ENCODE data around the gene GABARAPL1. TPM values are rescaled to one million over a fixed set of nuclear protein-coding genes. Genes with fewer than 3 reads are reported as not detected.

Gene GABARAPL1
- total RNA-seq, 1 experiment from 2014 or later, result 54.8 TPM

GRCh38 chr12:10242539-10242938 lies 29.9 kb downstream of the GABARAPL1 start:
- Mint-ChIP-seq H3K27me3 (ENCODE audit: unreplicated experiment) (no peaks in the 10 kb centered on the region), H3K36me3 (ENCODE audit: insufficient read depth, unreplicated experiment) (no peaks in the 10 kb centered on the region), H3K9me3 (ENCODE audit: low read depth, unreplicated experiment) (no peaks in the 10 kb centered on the region), H3K27ac (ENCODE audit: unreplicated experiment) (no peak overlapping the region), H3K4me1 (ENCODE audit: low read depth, unreplicated experiment) (no peaks in the 10 kb centered on the region), H3K4me3 (ENCODE audit: low read depth, unreplicated experiment) (no peak overlapping the region)
- intact Hi-C loops (cut with micrococcal nuclease; ENCODE audit: unreplicated experiment), result no loop called here
- TF ChIP-seq, protein P1, sequence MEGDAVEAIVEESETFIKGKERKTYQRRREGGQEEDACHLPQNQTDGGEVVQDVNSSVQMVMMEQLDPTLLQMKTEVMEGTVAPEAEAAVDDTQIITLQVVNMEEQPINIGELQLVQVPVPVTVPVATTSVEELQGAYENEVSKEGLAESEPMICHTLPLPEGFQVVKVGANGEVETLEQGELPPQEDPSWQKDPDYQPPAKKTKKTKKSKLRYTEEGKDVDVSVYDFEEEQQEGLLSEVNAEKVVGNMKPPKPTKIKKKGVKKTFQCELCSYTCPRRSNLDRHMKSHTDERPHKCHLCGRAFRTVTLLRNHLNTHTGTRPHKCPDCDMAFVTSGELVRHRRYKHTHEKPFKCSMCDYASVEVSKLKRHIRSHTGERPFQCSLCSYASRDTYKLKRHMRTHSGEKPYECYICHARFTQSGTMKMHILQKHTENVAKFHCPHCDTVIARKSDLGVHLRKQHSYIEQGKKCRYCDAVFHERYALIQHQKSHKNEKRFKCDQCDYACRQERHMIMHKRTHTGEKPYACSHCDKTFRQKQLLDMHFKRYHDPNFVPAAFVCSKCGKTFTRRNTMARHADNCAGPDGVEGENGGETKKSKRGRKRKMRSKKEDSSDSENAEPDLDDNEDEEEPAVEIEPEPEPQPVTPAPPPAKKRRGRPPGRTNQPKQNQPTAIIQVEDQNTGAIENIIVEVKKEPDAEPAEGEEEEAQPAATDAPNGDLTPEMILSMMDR (IDR thresholded peaks at IDR 0.05; ENCODE audit: unreplicated experiment), result no peak
- CTCF ChIA-PET, result no interaction called here
- DNase-seq, result no peak
- no TSS peak for BruUV-seq (replicated peaks)

- CTCF ChIA-PET, result no interaction called here
These were observed 31.3 kb downstream of the GABARAPL1 start for GRCh38 chr12:10243818-10244520.

GRCh38 chr12:10247436-10248058 lies 34.9 kb downstream of the GABARAPL1 start:
- H3K36me3 Mint-ChIP-seq (ENCODE audit: insufficient read depth, unreplicated experiment), result no peaks in the 10 kb centered on the region
- H3K4me3 Mint-ChIP-seq (ENCODE audit: low read depth, unreplicated experiment), result no peak overlapping the region
- H3K27ac Mint-ChIP-seq (ENCODE audit: unreplicated experiment), result no peak overlapping the region
- no peaks in the 10 kb centered on the region for H3K27me3 Mint-ChIP-seq (ENCODE audit: unreplicated experiment)
- CTCF ChIA-PET, result no interaction called here
- no peaks in the 10 kb centered on the region for H3K9me3 Mint-ChIP-seq (ENCODE audit: low read depth, unreplicated experiment)
- intact Hi-C loops (cut with micrococcal nuclease; ENCODE audit: unreplicated experiment), result no loop called here
- TF ChIP-seq, protein P1 (IDR thresholded peaks at IDR 0.05; ENCODE audit: unreplicated experiment), result no peak
- H3K4me1 Mint-ChIP-seq (ENCODE audit: low read depth, unreplicated experiment), result no peaks in the 10 kb centered on the region
- no peak for DNase-seq
- BruUV-seq (replicated peaks), result no TSS peak

More at GRCh38 chr12:10243818-10244520, 31.3 kb downstream of the GABARAPL1 start:
- Mint-ChIP-seq H3K27ac (ENCODE audit: unreplicated experiment) (no peak overlapping the region), H3K4me3 (ENCODE audit: low read depth, unreplicated experiment) (no peak overlapping the region), H3K9me3 (ENCODE audit: low read depth, unreplicated experiment) (no peaks in the 10 kb centered on the region), H3K27me3 (ENCODE audit: unreplicated experiment) (no peaks in the 10 kb centered on the region), H3K4me1 (ENCODE audit: low read depth, unreplicated experiment) (no peaks in the 10 kb centered on the region), H3K36me3 (ENCODE audit: insufficient read depth, unreplicated experiment) (no peaks in the 10 kb centered on the region)
- no peak for DNase-seq
- TF ChIP-seq, protein P1 (IDR thresholded peaks at IDR 0.05; ENCODE audit: unreplicated experiment), result no peak
- intact Hi-C loops (cut with micrococcal nuclease; ENCODE audit: unreplicated experiment), result no loop called here
- no TSS peak for BruUV-seq (replicated peaks)

DNA sequence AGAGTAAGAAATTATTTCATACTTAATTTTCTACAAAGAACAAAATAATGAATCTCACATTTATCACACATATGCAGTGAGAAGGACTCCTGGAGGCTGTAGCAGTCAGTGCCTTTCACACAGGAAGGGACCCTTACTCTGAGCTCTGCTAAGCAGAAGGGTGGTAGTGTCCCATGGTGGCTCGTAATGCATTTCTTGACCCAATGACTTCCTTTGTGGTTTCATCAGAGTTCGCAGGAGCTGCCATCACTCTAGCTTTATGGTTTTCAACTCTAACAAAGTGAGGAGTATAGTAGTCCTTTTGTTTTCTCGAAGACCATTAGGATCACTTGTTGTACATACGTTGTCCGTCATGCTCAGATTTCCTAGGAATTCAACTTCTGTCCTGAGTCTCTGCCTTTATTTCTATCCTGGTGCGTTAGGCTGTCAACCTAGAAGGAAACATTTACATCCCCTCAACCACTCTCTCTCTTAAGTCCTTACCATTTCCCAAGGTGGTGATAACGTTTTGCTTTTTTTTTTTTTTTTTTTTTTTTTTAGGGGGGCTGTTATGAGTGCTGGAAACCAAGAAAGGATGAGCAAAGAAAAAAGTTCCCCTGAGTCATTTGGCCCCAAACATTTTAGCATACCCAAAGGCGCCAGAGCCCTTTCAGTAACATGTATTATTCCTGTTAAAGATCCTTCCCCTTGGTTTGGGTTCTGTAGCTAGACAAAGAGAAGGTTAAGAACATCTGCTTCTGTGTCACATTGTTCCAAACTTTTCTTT lies 37.2 kb downstream of the GABARAPL1 start:
- Mint-ChIP-seq H3K27ac (ENCODE audit: unreplicated experiment) (no peak overlapping the region), H3K36me3 (ENCODE audit: insufficient read depth, unreplicated experiment) (no peaks in the 10 kb centered on the region), H3K4me3 (ENCODE audit: low read depth, unreplicated experiment) (no peak overlapping the region), H3K27me3 (ENCODE audit: unreplicated experiment) (no peaks in the 10 kb centered on the region), H3K4me1 (ENCODE audit: low read depth, unreplicated experiment) (no peaks in the 10 kb centered on the region), H3K9me3 (ENCODE audit: low read depth, unreplicated experiment) (no peaks in the 10 kb centered on the region)
- TF ChIP-seq, protein P1 (IDR thresholded peaks at IDR 0.05; ENCODE audit: unreplicated experiment), result no peak
- no peak for DNase-seq
- CTCF ChIA-PET, result no interaction called here
- intact Hi-C loops (cut with micrococcal nuclease; ENCODE audit: unreplicated experiment), result no loop called here
- BruUV-seq (replicated peaks), result no TSS peak

Data from Calu3 (cell line).